Prostate gland (tissue), 2 donors: ENCODE data around the gene TBX21. TPM values are rescaled to one million over a fixed set of nuclear protein-coding genes. Genes with fewer than 3 reads are reported as not detected.

Experiments used
- DNase-seq: peaks from one replicate; pipeline ENCODE4 v3.0.0-alpha.2; 2019; ENCODE audit warnings: low spot score
- H3K27ac ChIP-seq, 2 donors: fragments of 200-600 bp; sonication (generic); 2 replicates each; pipeline ENCODE4 v1.5.1; 2017 to 2019
- H3K27me3 ChIP-seq: fragments of 200-600 bp; sonication (generic); replicated peaks from 2 replicates; pipeline ENCODE4 v1.5.1; 2019; ENCODE audit not compliant: insufficient read depth
- H3K36me3 ChIP-seq, 2 donors: fragments of 200-600 bp; sonication (generic); 1 replicate in 1 of 2; 2 replicates in 1 of 2; pipeline versions ENCODE4 v1.5.1 to v1.8.1; 2017 to 2019
- H3K4me1 ChIP-seq: fragments of 200-600 bp; sonication (generic); replicated peaks from 2 replicates; pipeline ENCODE4 v1.5.1; 2019
- H3K4me3 ChIP-seq, 2 donors: fragments of 200-600 bp; sonication (generic); 2 replicates each; pipeline ENCODE4 v1.5.1; 2017 to 2019
- H3K9me3 ChIP-seq: fragments of 200-600 bp; sonication (generic); 2 replicates; pipeline ENCODE4 v1.5.1; 2017
- POLR2A ChIP-seq: fragments of 450-650 bp; IDR thresholded peaks from one replicate; pipeline ENCODE4 v1.6.1; 2016; ENCODE audit warnings: antibody characterized with exemption, mild to moderate bottlenecking
- POLR2AphosphoS5 ChIP-seq: sonication (generic); formaldehyde crosslinking; IDR thresholded peaks from one replicate; pipeline ENCODE4 v1.6.1; 2017; ENCODE audit warnings: antibody characterized with exemption
- WGBS: methylation state at CpG from one replicate; pipeline ENCODE4 v1.1.5; 2018; 5-methylcytosine and 5-hydroxymethylcytosine counted together
- intact Hi-C: fragments of 100-400 bp; cut with DNase I; formaldehyde crosslinking; loops from one replicate; pipeline ENCODE4 v1.14.2; 2022
- total RNA-seq, 2 donors: library from RNA; depleted of rRNA; stranded (reverse); fragments of >200 nt; gene quantifications; one replicate each; pipeline ENCODE4 v1.1.0, GENCODE V29; 2016
- TF ChIP-seq, protein P1 (sequence below), 4 experiments: fragments of 200-600 bp in 2 of 4; fragments of 450-650 bp in 2 of 4; sonication (generic) in 2 of 4; IDR thresholded peaks; 1 replicate in 3 of 4; 2 replicates in 1 of 4; pipeline ENCODE4 v1.5.1; 2016 to 2019; ENCODE audit warnings: antibody characterized with exemption in 4 of 4, mild to moderate bottlenecking in 2 of 4, moderate library complexity in 2 of 4

Gene TBX21
- total RNA-seq, 2 donors from 2014 or later, result 0.27 to 0.45 TPM

DNA sequence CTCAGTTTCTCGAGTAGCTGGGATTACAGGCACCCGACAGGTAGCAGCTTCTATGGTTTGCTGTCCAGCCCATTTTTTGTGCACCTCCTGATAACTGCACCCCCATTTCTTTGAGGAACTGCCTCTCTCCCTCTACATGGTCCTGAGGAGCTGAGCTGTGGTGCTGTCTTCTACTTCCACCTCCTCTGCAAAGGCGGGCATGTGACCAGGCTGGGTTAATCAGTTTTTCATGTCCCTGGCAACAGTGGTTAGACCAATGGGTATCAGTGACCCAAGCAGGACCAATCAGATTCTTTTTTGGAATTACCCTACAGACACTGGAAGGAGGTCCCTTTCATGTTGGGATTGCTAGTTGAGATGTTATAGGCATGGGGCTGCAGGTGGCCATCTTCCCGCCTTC, 41.3 kb downstream of the TBX21 start:
- Histone ChIP-seq H3K4me1 (no peaks in the 10 kb centered on the region), H3K4me3 (no peak overlapping the region), H3K9me3 (no peaks in the 10 kb centered on the region), H3K27me3 (peaks cover 2% of the 10 kb centered on the region), H3K36me3 (no peaks in the 10 kb centered on the region), H3K27ac (no peak overlapping the region)
- 76% methylated on average over 4 of the region's 4 CpGs for WGBS
- TF ChIP-seq POLR2AphosphoS5, result no peak
- TF ChIP-seq, protein P1, sequence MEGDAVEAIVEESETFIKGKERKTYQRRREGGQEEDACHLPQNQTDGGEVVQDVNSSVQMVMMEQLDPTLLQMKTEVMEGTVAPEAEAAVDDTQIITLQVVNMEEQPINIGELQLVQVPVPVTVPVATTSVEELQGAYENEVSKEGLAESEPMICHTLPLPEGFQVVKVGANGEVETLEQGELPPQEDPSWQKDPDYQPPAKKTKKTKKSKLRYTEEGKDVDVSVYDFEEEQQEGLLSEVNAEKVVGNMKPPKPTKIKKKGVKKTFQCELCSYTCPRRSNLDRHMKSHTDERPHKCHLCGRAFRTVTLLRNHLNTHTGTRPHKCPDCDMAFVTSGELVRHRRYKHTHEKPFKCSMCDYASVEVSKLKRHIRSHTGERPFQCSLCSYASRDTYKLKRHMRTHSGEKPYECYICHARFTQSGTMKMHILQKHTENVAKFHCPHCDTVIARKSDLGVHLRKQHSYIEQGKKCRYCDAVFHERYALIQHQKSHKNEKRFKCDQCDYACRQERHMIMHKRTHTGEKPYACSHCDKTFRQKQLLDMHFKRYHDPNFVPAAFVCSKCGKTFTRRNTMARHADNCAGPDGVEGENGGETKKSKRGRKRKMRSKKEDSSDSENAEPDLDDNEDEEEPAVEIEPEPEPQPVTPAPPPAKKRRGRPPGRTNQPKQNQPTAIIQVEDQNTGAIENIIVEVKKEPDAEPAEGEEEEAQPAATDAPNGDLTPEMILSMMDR (IDR thresholded peaks at IDR 0.05), result no peak
- no peak for TF ChIP-seq POLR2A
- intact Hi-C loops, result no loop called here
- no peak for DNase-seq

DNA sequence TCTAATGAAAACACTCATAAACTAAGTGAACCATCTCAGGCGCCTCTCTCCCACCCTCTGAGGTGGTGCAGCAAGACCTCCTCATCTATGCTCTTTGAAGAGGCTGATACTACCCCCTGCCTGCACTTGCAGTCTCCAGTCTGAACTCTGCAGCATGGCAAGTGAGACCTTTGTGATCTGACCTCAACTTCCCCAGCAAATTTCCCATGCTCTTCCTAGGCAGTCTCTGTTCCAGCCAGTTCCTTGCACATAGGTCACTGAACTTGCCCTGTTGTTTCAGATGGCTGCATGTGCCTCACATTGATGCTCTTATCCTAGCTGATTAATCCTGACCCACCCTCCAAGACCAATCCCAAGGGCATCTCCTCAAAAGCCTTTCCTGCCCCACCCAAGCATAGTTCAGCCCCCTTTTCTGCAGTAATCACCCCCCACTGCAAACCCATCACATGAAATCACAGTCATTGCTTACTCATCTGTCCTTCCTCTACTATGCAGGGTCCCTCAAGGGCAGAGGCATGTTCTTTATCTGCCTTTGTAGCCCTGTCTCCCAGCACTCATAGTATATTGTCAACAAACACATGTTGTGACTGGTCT, 42.0 kb downstream of the TBX21 start:
- intact Hi-C loops, result no loop called here
- no peak overlapping the region for H3K4me3 ChIP-seq
- no peak overlapping the region for H3K27ac ChIP-seq
- no peaks in the 10 kb centered on the region for H3K4me1 ChIP-seq
- TF ChIP-seq, protein P1 (IDR thresholded peaks at IDR 0.05), result no peak
- no peak for TF ChIP-seq POLR2A
- TF ChIP-seq POLR2AphosphoS5, result no peak
- peaks cover 2% of the 10 kb centered on the region for H3K27me3 ChIP-seq
- 83% methylated on average over 1 of the region's 1 CpG for WGBS
- DNase-seq, result no peak
- no peaks in the 10 kb centered on the region for H3K36me3 ChIP-seq
- no peaks in the 10 kb centered on the region for H3K9me3 ChIP-seq

DNA sequence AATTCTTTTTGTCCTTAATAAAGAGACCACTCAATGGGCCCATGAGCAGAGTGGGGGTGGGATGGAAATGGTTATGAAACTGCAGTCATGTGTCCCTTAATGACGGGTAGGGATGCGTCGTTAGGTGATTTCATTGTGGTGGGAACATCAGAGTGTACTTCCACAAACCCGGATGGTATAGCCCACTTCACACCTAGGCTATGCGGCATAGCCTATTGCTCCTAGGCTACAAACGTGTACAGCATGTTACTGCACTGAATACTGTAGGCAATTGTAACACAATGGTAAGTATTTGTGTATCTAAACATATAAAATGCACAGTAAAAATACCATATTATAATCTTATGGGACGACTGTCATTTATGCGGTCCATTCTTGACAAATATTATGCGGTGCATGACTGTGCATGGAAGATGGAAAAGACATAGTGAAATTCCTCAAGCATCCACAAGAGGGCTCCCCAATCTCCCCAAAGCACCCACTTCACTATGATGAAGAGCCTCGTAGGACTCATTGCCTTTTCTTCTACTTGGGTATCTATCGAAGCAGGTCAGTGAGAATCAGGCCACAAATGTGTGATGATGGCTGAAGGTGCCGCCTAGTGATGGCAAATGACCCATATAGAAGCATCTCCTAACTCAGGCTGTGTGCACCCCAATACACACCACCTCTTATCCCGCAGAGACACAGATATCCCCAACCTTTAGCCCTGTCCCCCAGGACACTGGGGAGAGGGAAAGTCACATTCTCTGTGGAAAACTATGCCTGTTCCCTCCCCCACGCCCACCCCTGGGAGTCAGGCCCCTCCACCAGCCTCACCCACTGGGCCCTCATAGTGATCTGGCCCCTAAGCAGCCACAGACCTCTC, 43.5 kb downstream of the TBX21 start:
- no peak for TF ChIP-seq POLR2AphosphoS5
- TF ChIP-seq, protein P1 (IDR thresholded peaks at IDR 0.05), result peak in 2 of 4 experiments; percentile 49 to 53
- DNase-seq, result no peak
- no peaks in the 10 kb centered on the region for H3K36me3 ChIP-seq
- no peaks in the 10 kb centered on the region for H3K9me3 ChIP-seq
- H3K4me1 ChIP-seq, result no peaks in the 10 kb centered on the region
- H3K4me3 ChIP-seq, result no peak overlapping the region
- H3K27ac ChIP-seq, result no peak overlapping the region
- 53% methylated on average over 14 of the region's 14 CpGs for WGBS
- intact Hi-C loops, result no loop called here
- peaks cover 2% of the 10 kb centered on the region for H3K27me3 ChIP-seq

DNA sequence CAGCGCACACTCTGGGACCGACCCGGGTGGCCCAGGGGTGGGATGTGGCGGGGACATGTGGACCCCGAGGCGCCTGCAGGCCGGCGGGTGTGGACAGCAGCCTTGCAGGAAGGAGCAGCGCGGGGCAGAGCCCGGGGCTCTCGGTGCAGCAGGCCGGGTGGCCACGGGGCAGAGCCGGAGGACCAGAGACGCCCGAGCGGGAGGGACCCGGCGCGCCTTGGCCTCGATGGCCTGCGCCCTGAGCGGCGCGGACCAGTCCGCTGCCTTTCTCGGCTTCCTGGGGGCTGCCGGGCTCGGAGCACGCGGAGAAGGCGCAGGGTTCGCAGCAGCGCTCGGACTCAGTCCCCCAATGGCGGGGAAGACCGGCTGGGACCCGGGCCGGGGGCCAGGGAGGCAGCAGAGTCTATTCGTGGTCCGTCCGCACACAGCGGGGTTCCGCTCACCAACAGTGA, 45.2 kb downstream of the TBX21 start:
- intact Hi-C loops, result no loop called here
- TF ChIP-seq POLR2AphosphoS5 (no peak), POLR2A (no peak)
- TF ChIP-seq, protein P1 (IDR thresholded peaks at IDR 0.05), result no peak
- peaks cover 2% of the 10 kb centered on the region for H3K27me3 ChIP-seq
- DNase-seq, result no peak
- no peak overlapping the region for H3K4me3 ChIP-seq
- H3K27ac ChIP-seq, result no peak overlapping the region
- H3K9me3 ChIP-seq, result no peaks in the 10 kb centered on the region
- no peaks in the 10 kb centered on the region for H3K36me3 ChIP-seq
- H3K4me1 ChIP-seq, result no peaks in the 10 kb centered on the region
- 36% methylated on average over 24 of the region's 45 CpGs for WGBS
